HG03175 (cell line): ENCODE measurements around the gene RNPEPL1.
"Not testable (repeated sequence)": the region's sequence is repeated elsewhere in the genome, so short reads cannot be mapped to it uniquely, and the experiment has no call there.

Experiments
- ATAC-seq: cut with Tn5 transposase; IDR thresholded peaks from one replicate; pipeline ENCODE4 v1.9.1; 2021; ENCODE audit warnings: mild to moderate bottlenecking, moderate library complexity; ENCODE audit not compliant: unreplicated experiment

Gene RNPEPL1

DNA sequence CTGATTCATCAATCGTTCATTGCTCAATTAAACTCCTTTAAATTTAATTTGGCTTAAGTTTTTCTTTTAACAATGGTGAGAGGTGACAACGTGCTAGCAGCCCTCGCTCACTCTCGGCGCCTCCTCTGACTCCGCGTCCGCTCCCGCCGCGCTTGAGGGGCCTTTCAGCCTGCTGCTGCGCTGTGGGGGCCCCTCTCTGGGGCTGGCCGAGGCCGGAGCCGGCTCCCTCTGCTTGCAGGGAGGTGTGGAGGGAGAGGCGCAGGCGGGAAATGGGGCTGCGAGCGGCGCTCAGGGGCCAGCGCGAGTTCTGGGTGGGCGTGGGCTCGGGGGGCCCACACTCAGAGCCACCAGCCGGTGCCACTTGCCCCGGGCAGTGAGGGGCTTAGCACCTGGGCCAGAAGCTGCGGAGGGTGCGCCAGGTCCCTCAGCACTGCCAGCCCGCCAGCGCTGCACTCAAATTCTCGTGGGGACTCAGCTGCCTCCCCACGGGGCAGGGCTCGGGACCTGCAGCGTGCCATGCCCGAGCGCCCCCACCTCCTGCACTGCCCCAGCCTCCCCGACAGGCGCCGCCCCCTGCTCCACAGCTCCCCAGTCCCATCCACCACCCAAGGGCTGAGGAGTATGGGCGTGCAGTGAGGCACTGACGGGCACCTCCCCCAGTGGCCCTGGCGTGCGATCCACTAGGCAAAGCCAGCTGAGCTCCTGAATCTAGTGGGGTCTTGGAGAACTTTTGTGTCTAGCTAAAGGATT is 30.1 kb upstream of the RNPEPL1 start:
- no peak for ATAC-seq

DNA sequence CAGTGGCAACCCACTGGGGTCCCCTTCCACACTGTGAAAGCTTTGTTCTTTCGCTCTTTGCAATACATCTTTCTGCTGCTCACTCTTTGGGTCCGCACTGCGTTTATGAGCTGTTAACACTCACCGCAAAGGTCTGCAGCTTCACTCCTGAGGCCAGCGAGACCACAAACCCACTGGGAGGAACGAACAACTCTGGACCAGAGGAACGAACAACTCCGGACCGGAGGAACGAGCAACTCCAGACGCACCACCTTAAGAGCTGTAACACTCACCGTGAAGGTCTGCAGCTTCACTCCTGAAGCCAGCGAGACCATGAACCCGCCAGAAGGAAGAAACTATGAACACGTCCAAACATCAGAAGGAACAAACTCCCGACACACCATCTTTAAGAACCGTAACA is 29.2 kb upstream of the RNPEPL1 start:
- not testable (repeated sequence) for ATAC-seq

DNA sequence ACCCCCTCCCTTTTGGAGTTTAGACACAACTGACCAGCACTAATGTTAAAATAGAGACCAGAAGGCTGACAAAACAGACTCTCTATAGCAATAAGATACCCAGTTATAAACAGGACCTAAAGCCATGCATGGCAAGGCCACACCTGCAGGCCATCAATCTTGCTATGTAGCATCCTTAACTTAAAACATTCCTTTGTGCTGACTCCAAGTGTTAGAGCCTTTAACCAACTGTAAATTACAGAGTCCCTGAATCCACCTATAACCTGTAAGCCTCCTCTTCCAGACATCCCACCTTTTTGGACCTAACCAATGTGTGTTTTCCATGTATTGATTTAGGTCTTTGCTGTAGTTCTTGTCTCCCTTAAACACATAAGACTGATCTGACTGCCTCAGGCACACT is 28.4 kb upstream of the RNPEPL1 start:
- ATAC-seq, result no peak

DNA sequence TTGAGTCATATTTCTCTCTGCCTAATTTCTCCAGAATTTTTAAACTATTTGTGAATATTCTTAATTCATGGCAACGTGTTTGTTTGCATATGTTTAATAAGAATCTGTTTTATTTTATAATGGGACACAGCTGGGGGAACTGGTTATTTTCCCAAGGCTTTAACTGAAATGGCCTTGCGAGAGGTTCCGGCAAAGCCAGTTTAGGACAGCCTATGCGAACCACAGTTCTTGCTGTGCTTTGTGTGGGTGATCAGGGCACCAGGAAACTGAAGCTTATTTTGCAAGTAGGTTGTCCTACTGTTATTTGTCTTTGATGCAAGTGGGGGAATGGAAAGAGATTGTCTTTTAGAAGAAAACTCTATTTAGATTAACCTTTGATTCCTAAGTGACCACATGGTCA is 17.0 kb upstream of the RNPEPL1 start:
- ATAC-seq, result no peak

DNA sequence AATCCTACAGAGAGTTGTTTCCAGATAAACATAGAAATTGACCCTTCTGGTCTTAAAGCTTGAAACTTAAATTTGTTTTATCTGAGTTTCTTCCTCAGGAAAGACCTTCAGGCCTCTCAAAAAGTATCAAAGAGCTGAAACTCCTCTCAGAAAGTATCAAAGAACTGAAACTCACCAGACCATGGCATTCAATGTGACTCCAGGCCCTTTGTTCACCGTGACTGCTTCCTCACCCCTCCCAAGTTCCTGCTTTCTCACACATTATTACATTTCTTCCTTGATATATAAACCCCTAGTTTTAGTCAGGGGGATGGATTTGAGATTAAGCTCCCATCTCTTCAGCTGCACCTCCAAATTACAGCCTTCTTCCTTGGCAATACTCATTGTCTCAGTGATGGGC is 16.5 kb upstream of the RNPEPL1 start:
- no peak for ATAC-seq

DNA sequence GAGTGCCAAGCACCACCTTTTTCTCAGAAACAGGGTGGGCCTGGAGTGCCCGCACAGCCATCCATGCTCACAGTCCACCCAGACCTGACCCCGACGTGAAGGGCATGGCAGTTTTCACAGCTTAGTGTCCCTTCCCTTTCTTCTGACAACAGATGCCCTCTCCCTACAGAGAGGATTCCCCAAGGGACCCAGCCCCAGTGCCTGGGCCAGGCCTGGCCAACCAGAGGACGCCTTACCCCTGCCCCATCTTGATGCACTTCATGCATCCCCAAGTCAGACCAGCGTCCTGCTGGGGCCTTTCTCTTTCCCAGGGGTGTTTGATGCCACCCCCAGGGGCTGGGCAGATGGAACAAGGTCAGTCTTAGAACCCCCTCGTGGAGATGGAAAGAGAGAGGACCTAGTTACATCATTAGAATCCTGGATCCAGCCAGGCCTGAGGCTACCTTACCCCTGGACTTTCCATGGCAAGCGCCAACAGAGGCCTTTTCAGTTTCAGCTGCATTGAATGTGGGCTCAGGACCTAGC is 14.3 kb upstream of the RNPEPL1 start:
- no peak for ATAC-seq

DNA sequence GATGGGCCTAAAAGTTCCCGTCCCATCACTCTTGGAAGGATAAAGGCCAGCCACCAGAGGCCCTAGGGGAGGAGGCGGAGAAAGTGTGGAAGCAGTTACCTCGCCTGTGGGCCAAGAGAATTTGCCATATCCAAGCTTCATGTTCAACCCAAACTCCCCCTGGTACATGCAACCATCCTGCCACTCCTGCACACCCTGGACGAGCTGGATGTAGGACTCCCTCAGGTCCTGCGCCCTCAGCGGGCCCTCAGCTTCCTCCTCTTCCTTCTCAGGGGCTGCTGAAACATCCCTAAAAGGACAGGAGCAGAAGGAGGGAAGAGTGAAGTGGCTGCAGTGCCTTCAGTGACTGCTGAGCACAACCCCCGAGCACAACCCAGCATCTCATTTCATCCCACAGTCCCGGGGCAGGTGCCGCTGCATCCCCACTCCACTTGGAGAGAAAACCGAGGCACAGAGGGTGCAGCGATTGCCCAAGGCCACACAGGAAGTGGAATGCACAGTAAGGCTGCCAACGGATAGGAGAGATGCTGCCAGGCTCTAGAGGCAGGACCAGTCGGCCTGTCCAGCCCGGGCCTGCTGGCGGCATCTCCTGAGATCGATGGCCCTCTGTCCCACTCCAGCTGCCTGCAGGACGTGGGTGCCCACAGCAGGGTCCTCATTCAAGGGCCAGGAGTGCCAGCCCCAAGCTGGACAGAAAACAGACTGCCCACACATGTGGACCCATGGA is 13.4 kb upstream of the RNPEPL1 start:
- ATAC-seq, result no peak

DNA sequence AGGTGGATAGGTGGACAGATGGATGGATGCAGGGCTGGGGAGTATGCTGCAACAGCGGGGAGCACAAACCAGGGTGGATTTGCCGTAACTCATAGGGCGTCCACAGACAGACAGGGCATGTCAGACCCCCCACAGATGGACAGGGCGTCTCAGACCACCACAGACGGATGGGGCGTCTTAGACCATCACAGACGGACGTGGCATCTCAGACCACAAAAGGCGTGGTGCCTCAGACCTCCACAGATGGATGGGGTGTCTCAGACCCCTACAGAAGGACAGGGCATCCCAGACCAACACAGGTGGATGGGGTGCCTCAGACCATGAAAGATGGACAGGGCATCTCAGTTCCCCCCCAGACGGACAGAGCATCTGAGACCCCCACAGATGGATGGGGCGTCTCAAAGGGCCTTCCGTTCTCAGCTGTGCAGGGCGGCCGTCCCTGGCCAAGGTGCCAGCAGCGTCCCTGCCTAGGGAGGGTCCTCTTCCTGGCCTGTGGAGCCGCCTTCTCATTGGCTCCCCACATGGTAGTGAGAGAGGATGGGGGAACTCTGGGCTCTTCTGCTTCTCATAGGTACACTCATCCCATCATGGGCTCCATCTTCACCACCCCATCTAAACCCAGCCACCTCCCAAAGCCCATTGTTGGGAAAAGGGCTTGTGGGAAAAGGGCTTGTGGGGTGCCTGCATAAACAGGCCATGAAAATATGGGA is 12.6 kb upstream of the RNPEPL1 start:
- ATAC-seq, result no peak

DNA sequence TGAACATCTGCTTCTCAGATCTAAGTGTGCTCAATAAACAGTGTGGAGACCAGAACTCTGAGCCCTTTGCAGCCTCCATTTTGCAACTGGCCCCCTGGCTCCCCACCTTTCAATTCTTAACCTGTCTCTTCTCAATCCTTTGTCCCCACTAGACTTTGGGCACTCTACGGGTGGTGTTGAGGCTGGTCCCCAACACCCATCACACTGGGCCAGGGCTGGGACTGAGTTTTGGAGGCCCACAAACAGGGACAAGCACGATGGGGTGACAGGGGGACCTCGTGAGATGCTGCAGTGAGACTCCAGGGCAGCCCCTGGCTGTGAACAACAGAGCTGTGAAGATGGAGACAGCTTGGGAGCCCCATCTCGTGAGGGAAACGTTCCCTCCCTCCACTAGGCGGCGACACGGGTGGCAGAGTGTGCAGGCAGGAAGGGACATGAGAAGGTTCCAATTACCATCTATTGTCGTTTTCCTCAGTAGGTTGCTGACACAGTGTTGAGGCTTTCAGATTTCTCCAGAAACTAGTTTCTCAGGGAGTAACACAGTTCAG is 11.7 kb upstream of the RNPEPL1 start:
- no peak for ATAC-seq

DNA sequence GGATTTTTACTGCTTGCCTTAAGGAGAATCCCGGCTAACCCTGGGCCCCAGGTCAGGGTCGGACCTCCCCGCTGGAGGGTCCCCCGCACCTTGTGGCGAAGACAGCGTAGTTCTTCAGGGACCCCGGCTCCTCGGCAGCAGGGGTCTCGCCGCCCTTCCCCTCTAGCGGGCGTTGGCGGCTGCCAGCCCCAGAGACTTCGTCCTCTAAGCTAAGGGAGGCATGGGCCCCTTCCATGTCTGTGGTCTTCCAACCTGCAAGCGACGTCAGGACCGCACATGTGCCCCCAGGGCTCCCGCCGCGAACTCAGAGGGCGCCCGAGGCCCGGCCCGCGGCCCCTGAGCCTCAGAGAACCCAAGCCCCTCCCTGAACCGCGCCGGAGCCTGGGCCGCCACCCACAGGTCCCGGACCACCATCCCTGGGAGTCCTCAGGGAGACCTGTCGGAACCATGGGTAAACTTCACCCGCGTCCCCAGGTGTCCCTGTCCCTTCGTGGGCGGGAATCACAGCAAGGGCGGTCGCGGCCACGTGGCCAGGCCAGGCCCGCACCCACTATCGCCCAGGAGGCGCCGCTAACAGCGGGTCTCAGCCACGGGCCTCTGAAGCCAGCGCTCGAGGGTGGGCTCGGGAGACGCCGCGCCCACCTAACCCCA is 11.1 kb upstream of the RNPEPL1 start:
- ATAC-seq, result no peak

DNA sequence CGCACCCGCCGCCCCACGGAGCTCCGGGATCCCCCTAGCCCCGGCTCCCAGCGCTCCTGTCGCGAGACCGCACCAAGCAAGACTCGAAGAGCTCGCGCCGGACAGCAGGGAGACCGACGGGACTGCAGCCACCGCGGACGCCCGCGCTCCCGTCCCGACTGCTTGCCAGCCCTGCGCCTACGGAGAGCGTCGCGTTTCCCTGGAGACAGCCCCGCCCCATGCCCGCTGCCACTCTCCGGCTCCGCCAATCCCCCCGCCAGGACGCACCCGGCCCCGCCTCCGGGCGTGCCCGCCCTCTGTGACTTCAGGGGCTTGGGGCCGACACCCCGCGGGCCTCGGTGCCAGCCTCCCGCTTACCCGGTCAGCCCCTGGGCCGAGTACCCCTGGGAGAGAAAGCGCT is 10.5 kb upstream of the RNPEPL1 start, which contains the start of gene ANKMY1:
TSS of gene ANKMY1 (minus strand) at position 181 of the 400 bp plus-strand sequence. CDS start 653 bp downstream, outside the sequence.
- ATAC-seq, result no peak

DNA sequence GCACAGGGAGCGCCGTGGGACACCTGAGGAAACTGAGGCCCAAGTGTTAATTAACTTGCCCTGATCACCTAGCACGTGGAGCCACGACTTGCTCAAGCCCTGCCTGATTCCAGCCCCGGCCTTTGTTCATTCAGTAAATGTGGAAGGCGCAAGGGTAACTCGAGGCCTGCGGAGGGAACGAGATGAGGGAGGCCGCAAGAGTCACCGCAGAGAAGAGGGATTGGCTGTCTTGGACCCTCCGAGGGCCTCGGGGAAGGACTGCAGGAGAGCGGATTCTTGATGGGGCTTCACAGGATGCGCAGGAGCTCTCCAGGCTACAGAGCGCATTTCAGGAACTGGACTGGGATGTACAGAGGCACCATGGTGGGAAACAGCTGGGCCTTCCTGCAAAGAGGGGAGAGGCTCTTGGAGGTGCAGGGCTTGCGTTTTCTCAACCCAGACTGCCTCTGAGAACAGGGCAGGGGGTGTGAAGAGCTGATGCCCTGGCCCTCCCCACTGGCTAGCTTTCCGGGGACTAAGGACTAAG is 10.0 kb upstream of the RNPEPL1 start:
- ATAC-seq, result no peak

DNA sequence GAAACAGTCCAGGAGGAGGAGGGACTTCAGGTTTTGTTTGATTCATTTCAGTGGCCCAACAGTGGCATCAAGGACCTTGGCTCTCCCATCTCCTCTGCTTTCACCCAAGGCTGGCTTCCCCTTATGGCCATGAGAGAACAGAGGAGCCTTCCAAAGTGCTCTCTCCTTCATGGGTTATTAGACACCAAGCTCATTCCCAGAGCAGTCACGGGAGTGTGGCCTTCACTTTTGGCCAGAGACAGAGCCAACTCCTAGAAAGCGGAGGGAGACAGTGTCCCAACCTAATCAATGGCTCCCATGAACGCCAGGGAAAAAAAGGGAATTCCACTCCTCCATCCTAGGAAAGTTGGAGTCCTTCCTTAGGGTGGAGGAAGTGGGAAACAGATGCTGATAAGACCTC is 9.0 kb upstream of the RNPEPL1 start:
- no peak for ATAC-seq

DNA sequence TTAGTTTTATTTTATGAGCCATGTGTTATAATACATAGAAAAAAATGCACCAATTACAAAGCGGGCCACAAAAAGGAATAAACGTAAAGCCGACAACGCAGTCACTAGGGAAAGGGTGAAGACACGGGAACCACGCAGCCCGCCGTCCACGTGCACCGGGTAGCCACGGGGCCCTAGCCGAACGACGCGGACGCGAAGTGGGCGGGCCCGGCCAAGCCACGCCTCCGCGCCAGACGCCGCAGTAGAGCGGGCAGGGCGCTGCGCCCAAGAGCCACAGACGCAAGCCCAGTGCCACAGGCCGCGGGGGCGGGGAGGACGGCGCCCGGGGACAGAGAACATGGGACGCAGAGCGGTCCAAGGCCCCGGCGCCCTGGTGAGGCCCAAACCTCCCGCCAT is 8.2 kb upstream of the RNPEPL1 start, which contains the start of gene DUSP28:
TSS of gene DUSP28 (plus strand) at position 274 of the 396 bp plus-strand sequence. CDS start 328 bp downstream, outside the sequence.
- ATAC-seq, result peak; percentile 64

DNA sequence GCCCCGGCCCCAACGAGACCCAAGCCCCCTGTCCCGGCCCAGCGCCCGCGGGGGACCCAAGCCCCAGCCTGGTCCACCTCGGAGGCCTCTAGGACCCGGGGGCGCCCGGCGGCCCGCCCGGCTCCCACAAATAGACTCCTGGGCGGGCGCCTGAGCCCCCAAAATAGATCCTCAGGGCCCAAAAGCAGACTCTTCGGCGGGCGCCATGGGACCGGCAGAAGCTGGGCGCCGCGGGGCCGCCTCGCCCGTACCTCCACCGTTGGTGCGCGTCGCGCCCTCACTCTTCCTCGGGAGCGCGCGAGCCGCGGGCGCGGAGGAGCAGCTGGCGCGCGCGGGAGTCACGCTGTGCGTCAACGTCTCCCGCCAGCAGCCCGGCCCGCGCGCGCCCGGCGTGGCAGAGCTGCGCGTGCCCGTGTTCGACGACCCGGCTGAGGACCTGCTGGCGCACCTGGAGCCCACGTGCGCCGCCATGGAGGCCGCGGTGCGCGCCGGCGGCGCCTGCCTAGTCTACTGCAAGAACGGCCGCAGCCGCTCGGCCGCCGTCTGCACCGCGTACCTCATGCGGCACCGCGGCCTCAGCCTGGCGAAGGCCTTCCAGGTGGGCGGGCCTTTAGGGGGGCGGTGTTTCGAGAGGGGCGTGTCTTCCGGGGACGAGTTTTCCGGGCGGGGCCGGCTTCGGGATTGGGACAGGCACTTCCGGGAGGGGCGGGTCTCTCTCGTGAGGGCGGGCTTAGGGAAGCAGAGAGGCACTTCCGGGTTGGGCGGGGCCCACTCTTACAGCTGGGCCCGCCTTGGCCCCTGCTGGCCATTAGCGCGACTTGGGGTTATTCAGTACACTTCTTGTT is 7.6 kb upstream of the RNPEPL1 start:
- ATAC-seq, result peak; percentile 54

DNA sequence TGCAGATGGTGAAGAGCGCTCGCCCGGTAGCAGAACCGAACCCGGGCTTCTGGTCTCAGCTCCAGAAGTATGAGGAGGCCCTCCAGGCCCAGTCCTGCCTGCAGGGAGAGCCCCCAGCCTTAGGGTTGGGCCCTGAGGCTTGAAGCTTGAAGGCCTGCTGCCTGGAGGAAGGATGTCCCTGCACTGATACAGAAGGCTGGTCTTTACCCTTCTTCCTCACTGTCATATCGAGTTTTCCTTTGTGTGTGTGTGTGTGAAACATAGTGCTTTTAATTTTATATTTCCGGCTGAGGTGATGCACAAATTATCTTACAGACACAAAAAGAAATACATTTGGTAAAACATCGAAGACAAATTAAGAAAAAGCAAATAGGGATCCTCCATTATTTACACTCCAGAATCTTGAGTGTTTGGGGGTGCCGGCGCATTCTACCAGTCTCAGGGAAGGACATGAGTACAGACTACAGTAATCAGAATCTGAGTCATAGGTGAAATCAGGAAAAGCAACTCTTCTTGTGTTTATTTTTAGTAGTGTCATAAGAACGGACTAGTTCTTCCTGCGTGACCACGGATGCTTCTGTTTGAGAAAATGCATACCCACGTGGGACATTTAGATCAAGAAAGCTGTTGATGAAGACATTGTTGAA is 6.8 kb upstream of the RNPEPL1 start:
- ATAC-seq, result no peak

DNA sequence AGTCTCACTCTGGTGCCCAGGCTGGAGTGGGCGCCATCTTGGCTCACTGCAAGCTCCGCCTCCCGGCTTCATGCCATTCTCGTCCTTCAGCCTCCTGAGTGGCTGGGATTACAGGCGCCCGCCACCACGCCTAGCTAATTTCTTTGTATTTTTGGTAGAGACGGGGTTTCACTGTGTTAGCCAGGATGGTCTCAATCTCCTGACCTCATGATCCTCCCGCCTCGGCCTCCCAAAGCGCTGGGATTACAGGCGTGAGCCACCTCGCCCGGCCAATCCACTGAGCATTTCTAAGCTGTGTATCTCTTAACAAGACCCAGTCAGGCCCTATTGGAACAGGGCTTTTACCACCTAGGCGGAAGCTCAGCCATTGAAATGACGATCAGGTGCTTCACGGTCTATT is 5.1 kb upstream of the RNPEPL1 start:
- not testable (repeated sequence) for ATAC-seq

DNA sequence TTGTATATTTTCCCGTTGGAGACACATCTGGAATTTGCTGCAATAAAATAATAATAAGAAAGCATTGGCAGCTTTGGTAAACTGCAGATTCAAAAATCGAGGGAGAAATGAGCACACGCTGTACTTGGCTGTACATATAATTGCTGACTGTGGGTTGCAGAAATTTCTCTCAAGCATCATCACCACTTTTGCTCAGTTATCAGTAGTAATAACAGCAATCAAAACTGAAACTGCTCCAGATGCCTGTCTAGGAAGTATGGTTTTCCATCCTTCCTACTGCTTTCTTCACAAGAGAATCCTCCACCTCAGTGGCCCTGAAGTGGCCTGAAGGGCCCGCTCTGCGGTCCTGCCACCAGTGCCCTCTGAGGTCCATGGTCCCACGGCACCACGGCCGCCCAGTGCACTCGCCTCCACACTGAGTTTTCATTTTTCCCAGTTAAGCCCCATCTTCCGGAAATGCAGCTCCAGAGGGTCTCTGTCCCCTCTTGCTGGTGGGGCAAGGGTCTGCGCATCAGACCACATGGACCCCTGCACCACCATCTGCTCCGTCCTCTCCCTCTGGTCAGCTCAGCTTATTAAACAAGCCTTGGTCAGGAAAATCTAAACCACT is 4.2 kb upstream of the RNPEPL1 start:
- no peak for ATAC-seq
